ENCODE data around the gene DENND1B.
"Not testable (repeated sequence)": the region's sequence is repeated elsewhere in the genome, so short reads cannot be mapped to it uniquely, and the experiment has no call there.

Gene DENND1B

DNA sequence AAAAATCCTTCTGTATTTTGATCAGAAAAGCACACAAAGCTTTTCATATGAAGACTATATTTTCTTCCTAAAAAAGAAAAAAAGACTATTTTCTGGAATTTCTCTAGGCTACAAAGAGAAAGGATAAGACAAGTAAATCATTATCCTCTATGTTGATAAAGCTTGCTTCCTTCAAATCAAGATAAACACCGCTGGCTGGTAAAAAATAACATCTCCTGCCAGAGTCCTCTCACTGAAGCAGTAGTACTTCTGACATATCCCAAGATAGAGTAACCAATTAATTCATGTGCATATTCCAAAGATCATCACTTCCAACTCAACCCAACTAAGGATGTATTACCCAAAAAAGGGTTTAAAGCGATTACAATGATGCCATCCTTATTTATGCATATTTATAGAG, 34.3 kb downstream of the DENND1B start:
- no peak for DNase-seq

DNA sequence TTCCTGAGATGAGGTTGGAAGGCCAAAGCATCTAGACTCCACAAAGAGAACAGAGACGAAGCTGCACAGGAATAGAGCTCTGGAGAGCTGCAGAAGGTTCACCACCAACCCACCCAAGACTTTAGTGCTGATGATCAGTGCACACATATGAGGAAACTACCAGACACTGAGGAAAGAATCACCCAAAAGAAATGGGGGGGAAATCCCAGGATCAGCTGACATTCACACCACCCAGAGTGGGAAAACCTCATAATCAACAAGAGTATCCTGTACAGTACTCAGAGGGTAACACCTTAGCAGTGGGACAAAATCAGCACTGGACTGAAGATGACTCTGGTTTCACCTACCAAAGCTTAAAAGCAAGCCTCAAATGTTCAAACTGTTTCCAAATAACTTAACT, 36.4 kb downstream of the DENND1B start:
- no peak for DNase-seq

DNA sequence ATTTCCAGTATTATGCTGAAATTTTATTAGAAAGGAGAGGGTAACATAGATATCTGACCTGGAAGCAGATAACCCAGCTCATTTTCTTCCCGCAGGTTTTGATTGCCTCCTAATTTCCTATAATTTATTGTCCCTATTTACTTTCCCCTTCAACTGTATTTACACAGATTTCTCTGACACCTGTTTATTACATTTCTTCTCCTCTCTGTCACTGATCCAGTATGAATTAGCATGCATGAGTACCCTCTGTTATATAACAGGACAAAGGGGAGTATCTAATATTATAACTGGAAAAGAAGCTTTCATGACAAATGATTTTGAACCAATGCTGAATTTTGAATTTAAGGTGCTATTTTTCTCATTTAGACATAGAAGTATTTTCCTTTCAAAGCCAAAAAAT, 37.4 kb downstream of the DENND1B start:
- no peak for DNase-seq

DNA sequence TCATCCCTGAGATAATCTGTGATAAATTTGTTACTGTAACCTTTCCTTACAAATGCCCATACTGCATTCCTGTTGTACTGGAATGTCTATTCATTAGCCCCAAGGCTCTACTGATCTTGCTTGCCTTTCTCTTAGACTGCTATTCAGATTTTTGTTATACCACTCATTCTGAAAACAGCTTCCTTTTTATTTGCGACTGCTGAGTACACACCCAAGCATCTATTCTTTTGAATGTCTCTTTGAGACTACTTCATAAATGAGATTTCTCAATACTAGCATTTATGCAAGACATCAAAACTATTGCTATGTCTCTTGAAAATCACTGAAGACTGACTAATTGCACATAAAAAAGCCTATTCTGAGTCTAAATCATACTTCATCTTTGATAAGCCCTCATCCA, 38.6 kb downstream of the DENND1B start:
- DNase-seq = no peak

DNA sequence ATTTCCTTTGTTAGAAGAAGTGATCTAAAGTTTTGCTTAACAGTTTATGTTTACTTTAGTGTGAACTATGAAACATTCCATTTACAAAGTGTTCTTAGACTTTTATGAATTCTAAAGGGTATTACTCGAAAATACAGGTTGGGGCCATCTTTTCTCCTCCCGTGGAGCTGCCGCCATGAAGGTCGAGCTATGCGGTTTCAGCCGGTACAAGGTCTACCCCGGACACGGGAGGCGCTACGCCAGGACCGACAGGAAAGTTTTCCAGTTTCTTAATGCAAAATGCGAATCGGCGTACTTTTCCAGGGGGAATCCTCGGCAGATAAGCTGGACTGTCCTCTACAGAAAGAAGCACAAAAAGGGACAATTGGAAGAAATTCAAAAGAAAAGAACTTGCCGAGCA, 39.8 kb downstream of the DENND1B start:
- DNase-seq = no peak

DNA sequence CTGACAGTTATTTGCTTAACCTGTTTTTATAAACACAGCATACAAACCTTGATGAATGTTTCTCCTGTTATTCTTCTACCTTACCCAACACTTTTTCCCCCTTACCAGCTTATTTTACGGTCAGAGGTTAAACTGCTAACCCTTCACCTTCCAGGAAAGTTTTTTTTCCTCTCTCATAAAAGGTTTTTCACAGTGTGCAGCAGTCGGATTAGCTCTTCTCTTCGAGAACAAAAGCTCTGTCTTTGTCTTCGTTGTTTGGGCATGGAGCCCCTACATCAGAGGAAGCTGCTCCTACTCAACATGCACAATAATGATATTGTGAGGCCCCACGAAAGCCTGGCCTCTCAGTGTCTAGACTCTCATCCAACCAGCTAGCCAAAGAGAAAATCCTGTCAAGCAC, 42.0 kb downstream of the DENND1B start:
- DNase-seq = no peak

DNA sequence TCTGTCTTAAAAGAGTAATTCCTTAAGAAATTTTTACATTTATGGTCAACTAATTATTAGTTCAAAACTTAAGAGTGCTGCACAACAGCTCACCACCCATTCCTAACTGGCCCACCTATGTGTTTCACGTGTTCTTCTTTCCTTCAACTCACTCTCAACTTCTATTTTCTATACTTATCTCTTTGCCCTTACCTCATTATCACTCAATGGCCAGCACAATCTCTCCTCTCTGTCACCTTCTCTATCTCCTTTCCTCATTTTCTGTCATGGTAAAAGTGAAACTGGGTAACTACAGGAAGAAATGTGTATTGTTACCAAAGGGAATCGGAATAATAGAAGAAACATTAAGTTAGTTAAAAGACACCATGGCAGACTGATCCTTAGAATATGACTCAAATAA, 43.1 kb downstream of the DENND1B start:
- DNase-seq = no peak

DNA sequence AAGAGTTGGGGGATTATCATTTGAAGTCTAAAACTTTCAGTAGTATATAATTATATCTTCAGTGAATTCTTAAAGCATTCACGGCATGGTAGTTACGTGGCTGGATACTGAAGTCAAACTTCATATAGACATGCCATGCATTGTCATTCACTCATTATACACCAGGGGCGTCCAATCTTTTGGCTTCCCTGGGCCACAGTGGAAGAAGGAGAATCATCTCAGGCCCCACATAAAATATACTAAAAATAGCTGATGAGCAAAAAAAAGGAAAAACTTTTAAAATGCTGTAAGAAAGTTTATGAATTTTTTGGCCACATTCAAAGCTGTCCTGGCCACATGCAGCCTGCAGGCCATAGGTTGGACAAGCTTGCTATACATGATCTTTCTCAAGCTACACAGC, 43.8 kb downstream of the DENND1B start:
- DNase-seq = no peak

DNA sequence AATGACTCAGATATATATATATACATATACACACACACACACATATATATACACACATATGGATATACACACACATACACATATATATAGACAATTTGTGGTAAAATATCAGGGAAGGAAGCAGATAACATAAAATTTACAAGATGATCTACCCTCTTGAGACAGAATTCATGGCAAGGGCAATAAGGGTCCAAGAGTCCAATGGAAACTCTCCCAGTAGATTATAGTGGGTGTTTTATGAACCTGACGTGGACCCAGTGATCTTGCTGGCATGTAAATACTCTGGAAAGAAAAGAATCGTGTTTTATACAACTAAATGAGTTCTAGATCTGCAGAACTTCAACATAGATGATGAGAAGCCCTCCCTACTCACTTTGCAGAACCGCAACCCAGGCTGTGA, 49.3 kb downstream of the DENND1B start:
- no peak for DNase-seq

DNA sequence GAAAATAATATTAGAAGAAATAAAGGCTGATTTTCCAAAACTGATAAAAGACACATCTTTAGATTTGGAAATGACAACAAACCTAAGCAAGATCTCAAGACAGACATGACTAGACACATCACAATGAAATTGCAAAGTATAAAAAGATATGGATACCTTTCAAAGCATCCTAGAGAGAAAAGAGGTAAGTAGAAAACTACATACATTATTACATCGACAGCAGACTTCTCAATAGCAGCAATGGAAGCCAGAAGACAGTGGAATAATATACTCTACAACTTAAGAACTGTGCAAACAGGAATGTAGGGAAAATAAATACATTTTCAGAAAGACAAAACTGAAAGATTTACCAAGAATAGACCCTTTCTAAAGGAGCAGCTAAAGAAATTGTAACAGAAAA, 50.2 kb downstream of the DENND1B start:
- DNase-seq = no peak

DNA sequence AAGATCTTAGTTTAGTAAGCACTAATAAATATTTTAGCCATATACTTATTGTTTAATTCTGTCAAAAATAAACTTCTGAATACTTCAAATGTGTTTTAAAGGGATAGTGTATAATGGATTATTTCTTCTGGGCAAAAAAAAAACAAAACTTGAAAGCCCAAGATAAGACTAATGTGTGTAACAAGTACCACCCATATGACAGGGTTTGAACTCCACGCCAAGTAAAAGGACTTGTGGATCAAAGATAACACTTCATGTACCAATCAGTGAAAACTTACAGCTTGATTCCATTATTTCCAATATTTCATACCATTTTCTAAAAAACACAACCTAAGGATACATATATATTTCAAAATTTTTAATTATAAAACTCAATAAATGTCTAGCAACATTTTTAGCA, 59.5 kb downstream of the DENND1B start:
- DNase-seq = no peak

DNA sequence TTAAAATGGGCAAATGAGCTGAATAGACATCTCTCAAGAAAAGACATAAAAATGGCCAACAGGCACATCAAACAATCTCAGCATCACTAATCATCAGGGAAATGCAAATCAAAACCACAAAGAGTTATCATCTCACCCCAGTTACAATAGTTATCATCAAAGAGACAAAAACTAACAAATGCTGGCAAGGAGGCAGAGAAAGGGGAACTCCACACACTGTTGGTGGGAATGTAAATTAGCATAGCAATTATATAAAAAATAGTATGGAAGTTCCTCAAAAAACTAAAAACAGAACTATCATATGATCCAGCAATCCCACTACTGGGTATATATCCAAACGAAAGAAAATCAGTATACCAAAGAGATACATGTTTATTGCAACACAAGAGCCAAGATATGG, 68.7 kb downstream of the DENND1B start:
- no peak for DNase-seq

DNA sequence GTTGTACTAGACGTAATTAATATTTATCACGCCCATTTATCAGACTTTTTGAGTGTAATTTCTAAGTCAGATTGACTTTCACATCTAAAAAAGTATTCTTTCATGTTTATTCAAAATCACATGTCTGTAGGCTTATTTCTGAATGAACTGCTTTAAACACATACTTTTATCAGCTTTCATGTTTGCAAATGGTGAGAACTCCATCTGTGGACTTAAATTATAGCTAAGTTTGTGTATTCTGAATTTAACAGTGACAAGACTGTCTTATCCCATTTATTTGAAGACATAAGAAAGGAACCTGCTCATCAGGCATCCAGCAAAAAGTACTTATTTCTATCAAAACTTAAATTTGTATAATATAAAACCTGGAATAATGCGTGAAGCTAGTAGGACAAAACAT, 69.3 kb downstream of the DENND1B start:
- no peak for DNase-seq

DNA sequence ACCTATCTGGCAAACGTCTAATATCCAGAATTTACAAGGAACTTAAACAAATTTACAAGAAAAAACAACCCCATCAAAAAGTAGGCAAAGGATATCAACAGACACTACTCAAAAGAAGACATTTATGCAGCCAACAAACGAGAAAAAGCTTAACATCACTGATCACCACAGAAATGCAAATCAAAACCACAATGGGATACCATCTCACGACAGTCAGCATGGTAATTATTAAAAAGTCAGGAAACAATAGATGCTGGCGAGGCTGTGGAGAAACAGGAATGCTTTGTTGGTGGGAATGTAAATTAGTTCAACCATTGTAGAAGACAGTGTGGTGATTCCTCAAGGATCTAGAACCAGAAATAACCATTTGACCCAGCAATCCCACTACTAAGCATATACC, 74.6 kb downstream of the DENND1B start:
- DNase-seq = not testable (repeated sequence)

DNA sequence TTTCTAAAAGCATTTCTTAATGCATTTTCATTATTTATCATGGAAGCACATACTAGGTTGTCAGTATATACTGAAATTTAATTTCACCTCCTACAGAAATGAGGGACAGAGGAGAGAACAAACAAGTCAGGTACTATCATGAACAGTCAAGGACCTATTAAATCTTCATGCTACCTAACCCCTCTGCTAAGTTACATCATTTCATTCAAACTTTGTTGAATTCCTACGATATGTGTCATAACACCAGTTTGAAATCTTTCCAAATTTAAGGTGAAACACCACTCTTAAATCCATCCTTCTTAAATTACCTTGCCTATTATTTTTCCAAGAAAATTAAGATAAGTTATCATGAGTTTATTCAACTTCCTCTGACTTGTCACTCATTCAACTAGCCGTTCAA, 78.9 kb downstream of the DENND1B start:
- DNase-seq = no peak

DNA sequence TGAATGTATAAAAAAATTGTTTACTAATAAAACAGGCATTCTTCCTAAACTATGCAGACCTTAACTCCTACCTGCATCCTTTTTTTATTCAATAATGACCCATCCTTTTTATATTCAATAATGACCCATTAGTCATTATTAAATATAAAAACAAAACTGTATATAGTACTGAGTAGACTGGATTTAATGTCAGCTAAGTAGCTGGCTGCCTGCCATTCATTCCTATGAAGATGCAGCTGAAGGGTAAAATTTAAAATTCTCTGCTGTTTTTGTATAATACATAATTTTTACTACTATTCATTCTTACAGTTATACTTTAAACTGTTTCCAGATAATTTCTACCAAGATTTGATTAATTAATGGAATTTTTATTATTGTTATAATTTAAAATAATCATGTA, 79.3 kb downstream of the DENND1B start:
- DNase-seq = no peak

DNA sequence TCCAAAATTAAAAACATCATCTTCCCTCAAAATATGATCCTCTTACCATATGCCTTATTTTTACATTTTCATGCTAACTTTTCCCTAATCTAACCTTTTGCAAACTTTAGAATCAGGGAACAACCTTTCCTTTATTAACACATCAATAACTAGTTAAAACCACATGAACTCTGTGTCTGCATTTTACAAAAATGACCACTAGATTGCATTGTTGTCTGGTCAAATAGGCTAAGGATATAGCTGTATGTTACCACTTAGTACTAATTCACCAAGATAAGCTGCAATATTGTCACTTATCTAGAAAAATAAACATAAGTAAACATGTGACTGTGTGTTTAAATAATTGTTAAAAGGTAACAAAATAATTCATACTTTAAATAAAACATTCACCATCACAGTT, 82.3 kb downstream of the DENND1B start:
- no peak for DNase-seq

DNA sequence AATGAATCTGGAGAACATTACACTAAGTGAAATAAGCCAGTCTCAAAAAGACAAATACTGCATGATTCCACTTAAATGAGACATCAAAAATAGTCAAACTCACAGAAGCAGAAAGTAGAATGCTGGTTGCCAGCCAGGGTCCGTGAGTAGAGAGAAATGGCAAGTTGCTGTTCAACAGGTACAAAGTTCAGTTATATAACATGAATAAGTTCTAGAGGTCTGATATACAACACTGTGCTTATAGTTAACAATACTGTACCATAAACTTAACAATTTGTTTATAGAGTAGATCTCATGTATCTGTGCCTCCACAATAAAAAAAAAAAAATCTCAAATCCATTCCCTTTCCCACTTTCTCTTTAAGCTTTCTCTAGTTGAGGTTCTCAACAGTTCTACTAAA, 83.5 kb downstream of the DENND1B start:
- no peak for DNase-seq

DNA sequence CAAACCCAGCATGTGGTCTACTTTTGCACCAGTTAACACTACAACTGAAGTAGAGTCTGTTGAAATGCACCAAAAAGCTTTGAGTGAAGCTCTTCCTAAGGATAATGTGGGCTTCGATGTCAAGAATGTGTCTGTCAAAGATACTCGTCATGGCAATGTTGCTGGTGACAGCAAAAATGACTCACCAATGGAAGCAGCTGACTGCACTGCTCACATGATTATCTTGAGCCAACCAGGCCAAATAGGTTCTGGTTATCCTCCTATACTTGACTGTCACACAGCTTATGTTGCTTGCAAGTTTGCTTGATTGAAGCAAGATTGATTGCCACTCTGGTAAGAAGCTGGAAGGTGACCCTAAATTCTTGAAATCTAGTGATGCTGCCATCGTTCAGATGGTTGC, 85.2 kb downstream of the DENND1B start:
- DNase-seq = no peak

DNA sequence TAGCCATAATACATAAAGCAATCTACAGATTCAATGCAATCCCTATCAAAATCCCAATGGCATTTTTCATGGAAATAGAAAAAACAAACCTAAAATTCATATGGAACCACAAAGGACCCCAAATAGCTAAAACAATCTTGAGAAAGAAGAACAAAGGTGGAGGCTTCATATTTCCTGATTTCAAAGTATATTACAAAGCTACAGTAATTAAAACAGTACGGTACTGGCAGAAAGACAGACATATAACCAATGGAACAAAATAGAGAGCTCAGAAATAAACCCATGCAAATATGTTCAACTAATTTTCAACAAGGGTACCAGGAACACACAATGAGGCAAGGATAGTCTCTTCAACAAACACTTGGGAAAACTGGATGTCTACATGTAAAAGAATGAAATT, 87.0 kb downstream of the DENND1B start:
- DNase-seq = no peak

DNA sequence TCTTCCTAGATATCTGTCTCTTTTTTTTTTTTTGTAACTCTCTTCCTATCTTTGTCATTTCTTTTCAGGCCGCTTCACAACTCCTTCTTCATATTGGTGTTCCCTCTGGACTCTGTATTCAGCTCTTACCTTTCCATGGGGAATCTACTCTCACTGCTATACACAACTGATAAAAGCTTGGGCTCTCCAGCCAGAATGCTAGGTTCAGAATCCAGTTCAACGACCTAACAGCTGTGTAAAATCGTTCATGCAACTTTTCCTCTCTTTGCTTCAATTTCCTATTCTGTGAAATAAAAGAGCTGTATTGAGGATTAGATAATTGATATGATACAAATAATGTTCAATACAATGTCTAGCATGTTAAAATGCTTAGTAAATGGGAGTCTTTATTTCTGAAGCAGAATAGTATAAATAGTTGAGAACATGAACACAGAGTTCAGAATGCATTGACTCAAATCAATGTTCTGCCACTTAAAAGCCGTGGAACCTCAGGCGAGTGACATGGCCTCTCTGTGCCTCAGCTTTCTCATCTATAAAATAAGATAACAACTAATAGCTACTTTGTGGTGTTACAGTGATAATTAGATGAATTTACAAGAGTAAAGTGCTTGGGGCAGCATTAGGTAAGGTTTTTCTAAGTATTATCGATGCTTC, 88.5 kb downstream of the DENND1B start:
- DNase-seq = no peak

DNA sequence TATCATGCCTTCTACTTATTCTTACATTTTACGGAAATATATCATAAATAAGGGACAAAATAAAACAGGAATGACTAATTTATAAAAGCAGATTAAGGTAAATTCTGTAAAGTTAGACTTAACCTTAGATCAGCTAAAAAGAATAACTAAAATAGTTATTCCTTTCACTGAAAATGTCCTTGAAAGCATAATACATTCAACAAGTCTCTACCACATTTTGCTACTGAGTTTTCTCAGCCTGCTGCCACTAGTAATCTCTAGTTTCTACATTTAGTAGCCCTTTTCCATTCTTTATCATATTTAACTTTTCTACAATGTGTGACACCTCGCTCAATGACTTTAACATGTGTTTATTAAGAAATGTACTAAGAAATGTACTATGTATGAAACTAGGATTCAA, 89.0 kb downstream of the DENND1B start:
- DNase-seq = no peak

DNA sequence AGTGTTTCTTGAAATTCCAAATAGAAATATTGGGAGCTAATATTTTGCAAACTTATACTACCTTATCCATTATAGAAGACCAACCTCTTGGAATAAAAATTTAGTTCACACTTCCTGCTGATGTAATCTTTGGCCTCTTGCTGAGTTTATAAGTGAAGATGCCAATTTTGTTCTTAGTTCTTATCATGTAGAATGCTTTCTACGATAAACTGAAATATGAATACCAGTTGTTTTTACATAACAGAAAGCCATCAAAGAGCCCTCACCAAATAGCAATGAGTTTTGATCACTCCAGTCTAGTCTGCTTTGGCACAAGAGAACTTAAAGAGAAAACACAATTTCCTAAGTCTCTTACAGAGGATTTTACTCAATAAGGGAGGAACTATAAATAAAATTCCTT, 89.5 kb downstream of the DENND1B start:
- DNase-seq = no peak

DNA sequence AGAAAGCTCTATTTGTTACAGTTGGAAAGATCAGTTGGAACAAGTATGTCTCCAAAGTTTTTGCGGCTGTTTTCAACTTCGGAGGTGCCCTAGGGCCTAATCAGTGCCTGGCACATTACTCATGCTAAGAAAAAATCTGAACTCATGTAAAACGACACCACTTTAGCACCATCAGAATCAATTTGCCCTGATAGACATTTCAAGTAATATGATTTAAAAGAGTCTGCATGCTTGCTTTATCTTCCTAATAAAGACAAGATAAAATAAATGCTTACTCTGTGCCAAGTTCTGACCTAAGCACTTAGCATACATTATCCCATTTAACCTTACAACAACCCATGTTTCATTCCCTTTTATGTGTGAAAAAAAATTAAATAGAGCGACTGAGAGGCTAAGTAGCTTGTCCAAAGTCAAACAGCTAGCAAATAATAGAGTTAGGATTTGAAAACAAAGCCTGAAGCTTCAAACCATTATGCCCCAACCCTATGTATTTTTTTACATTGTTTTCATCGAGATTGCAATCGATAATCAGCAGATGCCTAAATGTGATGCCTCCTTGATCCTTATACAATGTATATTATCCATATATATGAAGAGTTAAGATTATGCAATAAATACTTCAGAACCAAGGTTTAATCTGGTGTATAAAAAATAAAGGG, 91.3 kb downstream of the DENND1B start:
- no peak for DNase-seq

DNA sequence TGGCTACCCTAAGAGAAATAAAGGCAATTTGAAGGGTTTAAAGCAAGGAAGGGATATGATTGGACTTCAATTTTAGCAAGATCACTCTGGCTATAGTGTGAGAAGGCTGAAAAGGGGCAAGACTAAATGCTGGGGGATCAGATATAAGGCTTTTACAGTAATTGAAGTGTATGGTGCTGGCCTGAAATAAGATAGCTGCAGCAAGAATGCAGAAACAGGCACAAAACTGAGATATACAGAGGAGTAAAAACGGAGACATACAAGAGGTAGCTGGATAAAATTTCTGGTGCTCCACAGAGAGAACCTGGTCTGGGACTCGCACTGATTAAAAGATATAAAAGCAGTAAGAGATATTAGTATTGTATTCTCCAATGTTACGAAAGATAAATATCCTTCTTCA, 92.0 kb downstream of the DENND1B start:
- DNase-seq = no peak

Data from T-helper 9 cell (primary cell).